ENCODE results near the gene AXL. TPM values are rescaled to one million over a fixed set of nuclear protein-coding genes. Genes with fewer than 3 reads are reported as not detected.
A peak's percentile ranks its signal among the peaks of the same experiment; 100 is the strongest.

The AXL gene
- total and polyA plus RNA-seq, 12 donors = 6.5 to 22.8 (median 9.8) TPM

- Histone ChIP-seq H3K9me3 (no peaks in the 10 kb centered on the region), H3K27ac (peak overlapping the region in 9 of 10 donors; percentile 92 to 99 (median 95)), H3K36me3 (peaks cover 1 to 65% (median 52%) of the 10 kb centered on the region in 9 donors), H3K4me3 (peak overlapping the region in 7 of 10 donors; percentile 59 to 84 (median 79)), H3K27me3 (no peaks in the 10 kb centered on the region), H3K4me1 (peaks cover 11 to 75% (median 51%) of the 10 kb centered on the region in 9 donors)
- ATAC-seq = peak; percentile 59 to 83 (median 72)
- WGBS, 2 donors = 19 to 21% methylated on average over 8 of the region's 8 CpGs
- intact Hi-C loops (cut with DNase I) = loop anchor here (1.0 to 5.0 kb wide), 9 partner anchors 41 to 336 kb away; partner anchors contain the start of genes HNRNPUL1 (in 3 of the 10) and B3GNT8 (in 1 of the 10)
- DNase-seq = peak; percentile 94 to 95
- TF ChIP-seq CTCF (IDR thresholded peaks at IDR 0.05) = peak; percentile 89 to 98 (median 96)
Observed at GRCh38 chr19:41308450-41309179, 89.6 kb downstream of the AXL start.

GRCh38 chr19:41309180-41310032, 90.4 kb downstream of the AXL start:
- no peak for TF ChIP-seq CTCF (IDR thresholded peaks at IDR 0.05)
- H3K27me3 ChIP-seq = no peaks in the 10 kb centered on the region
- ATAC-seq (peak; percentile 4 to 48 (median 23)), DNase-seq (no peak)
- intact Hi-C loops (cut with DNase I) = loop anchor here (2.0 to 5.0 kb wide), 10 partner anchors 42 to 337 kb away; partner anchors contain the start of genes TGFB1 (in 6 of the 10), HNRNPUL1 (in 3 of the 10), B3GNT8 (in 2 of the 10) and DMAC2 (in 1 of the 10)
- peaks cover 0 to 65% (median 47%) of the 10 kb centered on the region in 9 donors for H3K36me3 ChIP-seq
- WGBS, 2 donors = 10 to 15% methylated on average over 26 of the region's 26 CpGs
- H3K4me3 ChIP-seq = peak overlapping the region; percentile 15 to 84 (median 70)
- peaks cover 11 to 72% (median 47%) of the 10 kb centered on the region in 9 donors for H3K4me1 ChIP-seq
- no peaks in the 10 kb centered on the region for H3K9me3 ChIP-seq
- peak overlapping the region; percentile 89 to 99 (median 94) for H3K27ac ChIP-seq

- DNase-seq = peak; percentile 88 to 89
- H3K27ac ChIP-seq = peak within 1 kb of the TSS; percentile 89 to 99 (median 94)
- peak; percentile 82 to 93 (median 87) for ATAC-seq
- intact Hi-C loops (cut with DNase I) = loop anchor here in 6 of 10 donors (2.0 to 5.0 kb wide), 5 partner anchors 42 to 127 kb away; partner anchors contain the start of genes TGFB1 (in 6 of the 6), B3GNT8 (in 1 of the 6) and DMAC2 (in 1 of the 6)
- H3K27me3 ChIP-seq = no peaks in the 10 kb centered on the region
- peaks cover 6 to 64% (median 39%) of the 10 kb centered on the region in 9 donors for H3K4me1 ChIP-seq
- TF ChIP-seq CTCF (IDR thresholded peaks at IDR 0.05) = peak in 2 of 9 donors; percentile 8 to 14
- WGBS, 2 donors = 0% methylated on average over 47 of the region's 47 CpGs
- H3K9me3 ChIP-seq = no peaks in the 10 kb centered on the region
- H3K36me3 ChIP-seq = peaks cover 0 to 65% (median 42%) of the 10 kb centered on the region in 9 donors
- peak within 1 kb of the TSS; percentile 15 to 84 (median 70) for H3K4me3 ChIP-seq
Observed at GRCh38 chr19:41310033-41310831, 91.2 kb downstream of the AXL start, which contains the start of gene CCDC97. CCDC97 (plus strand) TSS chr19:41310172; CDS start chr19:41310311, 139 bp downstream.

Data from heart right ventricle (tissue), 16 donors.